Measurements from ENCODE around the gene PRELID3B.
"Not testable (repeated sequence)": the region's sequence is repeated elsewhere in the genome, so short reads cannot be mapped to it uniquely, and the experiment has no call there.

PRELID3B gene

DNA sequence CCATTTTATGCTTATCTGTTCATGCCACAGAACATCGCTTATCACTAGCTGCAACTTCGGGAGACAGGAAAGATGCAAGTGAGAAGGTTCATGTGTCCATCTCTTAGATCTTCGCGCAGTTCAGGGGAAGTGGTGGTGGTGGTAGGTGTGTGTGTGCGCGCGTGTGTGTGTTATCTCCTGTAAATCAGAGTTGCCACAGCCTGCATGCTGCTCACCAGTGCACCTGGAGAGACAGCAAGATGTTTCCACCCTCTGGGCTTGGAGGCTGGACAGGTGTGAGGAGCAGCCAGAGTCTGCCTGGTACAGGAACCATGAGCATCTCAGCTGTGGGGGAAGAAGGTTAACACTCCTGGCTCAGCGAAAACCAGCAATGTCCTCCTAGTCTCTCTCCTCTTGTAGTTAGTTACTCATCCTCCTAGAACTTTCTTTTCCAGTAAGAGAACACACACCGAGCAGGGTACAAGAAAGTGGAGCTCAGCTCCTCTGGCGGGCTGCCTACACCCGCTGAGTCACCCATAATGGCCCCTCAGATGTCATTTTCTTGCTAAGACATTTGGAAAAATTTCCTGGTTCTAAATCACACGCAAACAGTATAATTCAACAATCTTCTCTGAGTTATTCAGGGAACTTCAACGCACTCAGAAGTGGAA is 28.5 kb downstream of the PRELID3B start:
- peak in 1 of 2 donors; percentile 83 for DNase-seq (ENCODE audit: low read depth in 2 of 2)
- H3K4me3 ChIP-seq (replicated peaks in 1 of 2; ENCODE audit: low read depth in 2 of 2, low read length in 2 of 2), result no peak overlapping the region
- TF ChIP-seq CTCF (IDR thresholded peaks at IDR 0.05; ENCODE audit: low read depth, low read length), result no peak

DNA sequence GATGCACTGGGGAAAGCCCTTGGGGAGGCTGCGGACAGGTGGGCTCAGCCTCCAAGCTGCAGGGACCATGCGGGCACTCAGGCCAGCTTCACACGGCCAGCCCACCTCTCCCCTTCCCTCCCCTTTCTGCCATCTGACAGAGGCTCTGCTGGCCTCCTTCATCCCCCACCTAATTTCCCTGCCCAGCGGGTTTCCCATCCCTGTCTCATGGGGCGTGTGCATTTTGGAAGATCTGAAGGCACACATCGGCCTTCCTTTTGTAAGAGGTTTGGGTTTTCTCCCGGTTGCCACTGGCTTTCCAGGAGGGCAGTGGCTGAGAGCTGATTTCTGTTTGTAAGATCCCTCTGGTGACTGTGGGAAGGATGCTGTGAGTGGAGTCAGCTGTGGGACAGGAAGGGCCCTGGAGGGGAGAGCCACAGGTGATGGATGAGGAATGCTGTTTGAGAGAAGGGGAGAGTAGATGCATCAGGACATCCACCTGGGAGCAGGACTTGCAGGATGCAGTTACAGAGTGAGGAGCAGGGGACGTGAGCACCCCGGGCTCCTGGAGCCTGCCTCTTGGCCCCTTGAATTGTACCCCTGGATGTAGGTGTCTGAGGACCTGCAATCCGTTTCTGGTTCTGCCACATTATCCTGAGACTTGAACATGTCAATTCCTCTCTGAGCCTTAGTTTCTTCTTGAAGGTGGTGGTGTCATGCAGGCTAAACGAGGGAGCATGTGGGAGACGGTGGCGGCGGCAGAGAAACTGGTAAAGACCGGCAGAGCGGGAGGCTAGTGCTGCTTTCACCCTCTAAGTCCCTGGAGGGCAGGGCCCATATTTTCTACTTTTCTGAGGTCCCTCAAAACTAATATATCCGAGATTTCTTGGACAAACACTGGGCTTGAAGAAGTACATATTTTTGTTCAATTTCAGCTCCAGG is 29.3 kb downstream of the PRELID3B start:
- H3K4me3 ChIP-seq (replicated peaks in 1 of 2; ENCODE audit: low read depth in 2 of 2, low read length in 2 of 2), result no peak overlapping the region
- no peak for DNase-seq (ENCODE audit: low read depth in 2 of 2)
- no peak for TF ChIP-seq CTCF (IDR thresholded peaks at IDR 0.05; ENCODE audit: low read depth, low read length)

GRCh38 chr20:59011874-59012157 is 30.8 kb downstream of the PRELID3B start:
- not testable (repeated sequence) for DNase-seq (ENCODE audit: low read depth in 2 of 2)

GRCh38 chr20:59010995-59011873 is 31.4 kb downstream of the PRELID3B start:
- peak; percentile 92 to 93 for DNase-seq (ENCODE audit: low read depth in 2 of 2)
- no peak for TF ChIP-seq CTCF (IDR thresholded peaks at IDR 0.05; ENCODE audit: low read depth, low read length)
- no peak overlapping the region for H3K4me3 ChIP-seq (replicated peaks in 1 of 2; ENCODE audit: low read depth in 2 of 2, low read length in 2 of 2)

More at GRCh38 chr20:59011874-59012157, 30.8 kb downstream of the PRELID3B start:
- not testable (repeated sequence) for H3K4me3 ChIP-seq (replicated peaks in 1 of 2; ENCODE audit: low read depth in 2 of 2, low read length in 2 of 2)

DNA sequence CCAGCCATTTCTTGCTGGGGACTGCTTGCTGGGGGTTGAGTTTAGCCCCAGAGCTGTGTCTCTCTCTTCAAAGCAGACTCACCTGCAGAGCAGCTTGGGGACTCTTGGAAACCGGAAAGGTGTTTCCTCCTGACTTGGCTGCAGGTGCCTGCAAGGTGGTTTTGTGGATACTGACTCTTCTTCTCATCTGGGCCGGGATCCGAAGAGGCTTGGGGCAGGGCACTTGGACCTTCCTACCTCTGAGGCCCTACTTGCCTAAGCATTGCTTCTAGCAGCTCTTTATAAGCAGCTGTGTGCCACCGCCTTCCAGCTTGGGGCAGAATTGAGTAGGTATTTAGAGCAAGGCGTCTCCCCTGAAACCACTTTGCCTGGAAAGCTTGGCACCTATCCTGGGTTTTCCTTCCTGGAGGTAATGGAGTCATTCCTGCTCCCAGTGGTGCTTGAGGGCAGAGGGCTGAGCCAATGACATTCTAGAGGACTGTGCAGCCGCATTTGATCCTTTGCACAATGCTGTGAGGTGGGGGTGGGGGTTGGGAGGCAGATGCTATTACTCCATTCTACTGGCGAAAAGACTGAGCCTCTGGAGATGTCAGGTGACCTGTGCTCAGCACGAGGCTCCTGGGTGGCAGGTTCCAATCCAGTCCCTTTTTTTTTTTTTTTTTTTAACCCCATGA is 32.1 kb downstream of the PRELID3B start:
- no peak for TF ChIP-seq CTCF (IDR thresholded peaks at IDR 0.05; ENCODE audit: low read depth, low read length)
- peak in 1 of 2 donors; percentile 20 for DNase-seq (ENCODE audit: low read depth in 2 of 2)
- no peak overlapping the region for H3K4me3 ChIP-seq (replicated peaks in 1 of 2; ENCODE audit: low read depth in 2 of 2, low read length in 2 of 2)

DNA sequence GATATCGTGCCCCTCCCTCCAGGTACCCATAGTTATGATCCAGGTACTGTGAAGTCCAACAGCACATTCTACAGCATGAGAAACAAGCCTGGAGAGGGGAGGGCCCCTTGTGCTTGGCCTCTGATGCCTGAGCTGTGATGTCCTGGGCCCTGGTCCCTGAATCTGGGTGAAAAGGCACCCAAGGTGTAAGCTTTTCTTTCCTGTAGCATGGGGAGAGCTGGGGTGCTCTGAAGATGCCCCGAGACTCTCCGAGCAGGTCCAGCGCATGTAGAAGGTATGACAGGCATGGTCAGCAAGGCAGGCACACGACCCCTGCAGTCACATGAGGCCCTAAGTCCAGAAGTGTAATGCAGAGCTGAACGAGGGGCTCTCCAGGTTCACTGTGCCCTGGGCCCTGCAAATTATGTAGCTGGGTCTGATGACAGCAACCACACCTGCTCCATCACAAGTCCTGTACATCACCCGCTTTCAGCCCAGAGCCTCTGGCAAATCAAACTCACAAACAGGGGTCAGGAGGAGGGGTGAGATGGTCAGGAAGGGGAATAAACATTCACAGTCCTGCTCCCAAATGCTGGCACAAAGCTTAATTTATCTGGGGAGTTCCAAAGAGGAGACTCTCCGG is 33.8 kb downstream of the PRELID3B start:
- no peak for TF ChIP-seq CTCF (IDR thresholded peaks at IDR 0.05; ENCODE audit: low read depth, low read length)
- H3K4me3 ChIP-seq (replicated peaks in 1 of 2; ENCODE audit: low read depth in 2 of 2, low read length in 2 of 2), result no peak overlapping the region
- no peak for DNase-seq (ENCODE audit: low read depth in 2 of 2)

Data from cardiac fibroblast (primary cell).